Dermis microvascular lymphatic vessel endothelial cell (primary cell): Measurements from ENCODE around the gene CNOT2. TPM values are rescaled to one million over a fixed set of nuclear protein-coding genes. Genes with fewer than 3 reads are reported as not detected.

Experiments
- DNase-seq, 2 donors: peaks; one replicate each; pipeline versions ENCODE4 v3.0.0 to v3.0.0-alpha.2; 2010; ENCODE audit warnings: low read depth in 2 of 2
- total RNA-seq: library from RNA; depleted of rRNA; stranded (reverse); fragments of >200 nt; gene quantifications from 2 replicates; pipeline ENCODE4 v1.2.1, GENCODE V29; 2014

Gene CNOT2, protein sequence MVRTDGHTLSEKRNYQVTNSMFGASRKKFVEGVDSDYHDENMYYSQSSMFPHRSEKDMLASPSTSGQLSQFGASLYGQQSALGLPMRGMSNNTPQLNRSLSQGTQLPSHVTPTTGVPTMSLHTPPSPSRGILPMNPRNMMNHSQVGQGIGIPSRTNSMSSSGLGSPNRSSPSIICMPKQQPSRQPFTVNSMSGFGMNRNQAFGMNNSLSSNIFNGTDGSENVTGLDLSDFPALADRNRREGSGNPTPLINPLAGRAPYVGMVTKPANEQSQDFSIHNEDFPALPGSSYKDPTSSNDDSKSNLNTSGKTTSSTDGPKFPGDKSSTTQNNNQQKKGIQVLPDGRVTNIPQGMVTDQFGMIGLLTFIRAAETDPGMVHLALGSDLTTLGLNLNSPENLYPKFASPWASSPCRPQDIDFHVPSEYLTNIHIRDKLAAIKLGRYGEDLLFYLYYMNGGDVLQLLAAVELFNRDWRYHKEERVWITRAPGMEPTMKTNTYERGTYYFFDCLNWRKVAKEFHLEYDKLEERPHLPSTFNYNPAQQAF
- total RNA-seq, result 81.9 and 112 TPM in 2 replicates

DNA sequence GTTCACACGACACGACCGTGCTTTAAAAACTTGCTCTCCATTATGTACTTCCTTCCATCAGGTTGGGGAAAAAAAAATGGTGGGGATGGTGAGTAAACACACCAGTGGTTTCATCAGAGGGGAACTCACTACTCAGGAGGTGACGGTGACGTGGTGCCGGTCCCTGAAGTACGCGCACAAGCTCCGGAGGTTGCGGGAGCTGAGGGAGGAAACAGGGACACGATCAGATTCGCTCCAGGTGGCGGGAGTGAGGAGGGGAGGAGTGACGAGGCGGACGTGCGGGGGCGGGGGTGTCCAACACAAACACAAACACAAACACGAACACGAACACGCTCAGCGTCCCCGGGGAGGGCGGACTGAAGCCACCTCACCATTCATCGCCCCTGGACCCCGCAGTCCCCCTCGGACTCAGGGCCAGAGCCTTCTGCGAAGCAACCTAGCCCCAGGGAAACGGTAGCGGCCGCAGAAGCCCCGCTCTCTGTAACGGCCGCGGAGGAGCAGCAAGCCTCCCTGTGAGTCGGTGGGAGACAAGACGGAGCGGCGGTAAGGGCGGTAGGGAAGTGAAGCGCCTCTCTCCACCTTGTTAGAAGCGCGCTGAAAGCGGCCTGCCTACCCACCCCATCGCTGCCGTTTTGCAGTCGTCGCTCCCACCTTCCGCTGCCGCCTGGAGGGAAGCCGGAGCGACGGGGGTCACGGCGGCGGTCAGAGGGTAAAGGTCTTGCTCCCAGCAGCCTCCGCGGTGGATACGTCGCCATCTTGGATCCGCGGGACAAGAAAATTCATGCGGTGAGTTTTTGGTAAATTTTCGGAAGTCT is at the start of gene CNOT2:
Gene CNOT2 (plus strand): TSS at position 739 of the 815 bp plus-strand sequence. CDS start 34,794 bp downstream, outside the sequence.
- peak; percentile 91 to 96 for DNase-seq

DNA sequence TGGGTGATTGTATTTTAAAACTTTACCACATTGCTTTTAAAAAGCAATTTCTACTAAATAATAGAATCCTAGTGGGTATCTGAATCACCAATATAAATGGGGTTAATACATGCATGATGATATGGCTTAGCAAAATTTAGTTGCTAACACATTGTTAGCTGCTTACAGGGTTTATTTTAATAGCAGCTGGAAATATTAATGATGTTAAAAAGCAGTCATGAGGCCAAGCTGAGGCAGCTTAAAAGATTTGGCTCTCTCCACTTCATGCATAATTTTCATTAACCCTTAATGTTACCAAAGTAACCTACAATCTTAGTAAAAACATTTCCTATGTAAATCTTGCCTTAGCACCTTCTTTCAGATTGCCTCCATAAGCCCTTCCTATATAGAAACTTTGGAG is 49.2 kb upstream of the CNOT2 start:
- no peak for DNase-seq

DNA sequence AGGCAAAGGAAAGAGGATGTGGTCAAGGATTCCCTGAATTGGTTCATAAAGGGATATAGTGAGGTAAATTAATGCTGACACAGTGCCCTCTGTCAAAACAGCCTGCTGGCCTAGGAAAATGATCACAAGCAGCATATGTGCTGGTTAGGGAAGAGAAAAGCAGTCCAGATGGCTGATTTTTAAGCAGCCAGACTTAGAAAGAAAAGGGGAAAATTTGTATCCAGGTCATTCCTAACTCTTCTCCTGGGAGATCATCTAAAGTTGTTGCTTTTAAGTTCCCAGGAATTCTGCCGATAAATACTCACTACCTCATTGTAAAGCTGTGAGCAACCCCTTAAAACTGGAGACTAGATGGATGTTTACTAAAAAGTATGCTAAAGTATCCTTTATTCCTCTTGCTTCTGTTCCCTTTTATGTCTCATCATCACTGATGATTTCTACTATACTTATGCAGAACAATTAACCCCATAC is 46.4 kb upstream of the CNOT2 start:
- no peak for DNase-seq

DNA sequence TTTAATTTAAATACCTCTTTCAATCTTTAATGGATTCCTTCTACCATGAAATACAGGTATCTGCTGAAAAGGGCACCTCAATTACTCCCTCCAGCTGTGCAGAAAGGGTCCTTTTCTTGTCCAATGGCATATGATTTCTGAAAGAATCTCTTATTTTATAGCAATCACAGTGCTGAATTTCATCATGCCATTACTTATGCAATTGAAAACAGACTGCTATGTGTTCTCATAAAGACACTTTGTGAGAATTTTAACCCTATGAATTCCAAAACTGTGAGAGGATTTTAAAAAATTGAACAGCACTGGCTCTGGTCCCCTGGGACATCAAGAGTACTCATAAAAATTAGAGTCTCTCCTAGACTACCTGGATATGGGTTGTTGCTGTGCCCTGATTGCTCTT is 45.9 kb upstream of the CNOT2 start:
- DNase-seq, result no peak

DNA sequence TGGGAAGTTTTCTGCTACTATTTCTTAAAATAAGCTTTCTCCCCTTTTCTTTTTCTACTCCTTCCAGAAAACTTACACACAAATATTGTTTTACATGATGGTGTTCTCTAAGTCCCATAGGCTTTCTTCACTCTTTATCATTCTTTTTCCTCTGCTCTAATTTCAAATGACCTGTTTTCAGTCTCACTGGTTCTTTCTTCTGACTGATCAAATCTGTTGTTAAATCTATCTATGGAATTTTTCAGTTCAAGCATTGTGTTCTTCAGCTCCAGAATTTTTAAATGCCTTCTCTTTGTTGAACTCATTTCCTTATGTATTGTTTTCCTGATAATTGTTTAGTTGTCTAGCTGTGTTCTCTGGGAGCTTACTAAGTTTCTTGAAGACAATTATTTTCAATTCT is 29.5 kb upstream of the CNOT2 start:
- no peak for DNase-seq

DNA sequence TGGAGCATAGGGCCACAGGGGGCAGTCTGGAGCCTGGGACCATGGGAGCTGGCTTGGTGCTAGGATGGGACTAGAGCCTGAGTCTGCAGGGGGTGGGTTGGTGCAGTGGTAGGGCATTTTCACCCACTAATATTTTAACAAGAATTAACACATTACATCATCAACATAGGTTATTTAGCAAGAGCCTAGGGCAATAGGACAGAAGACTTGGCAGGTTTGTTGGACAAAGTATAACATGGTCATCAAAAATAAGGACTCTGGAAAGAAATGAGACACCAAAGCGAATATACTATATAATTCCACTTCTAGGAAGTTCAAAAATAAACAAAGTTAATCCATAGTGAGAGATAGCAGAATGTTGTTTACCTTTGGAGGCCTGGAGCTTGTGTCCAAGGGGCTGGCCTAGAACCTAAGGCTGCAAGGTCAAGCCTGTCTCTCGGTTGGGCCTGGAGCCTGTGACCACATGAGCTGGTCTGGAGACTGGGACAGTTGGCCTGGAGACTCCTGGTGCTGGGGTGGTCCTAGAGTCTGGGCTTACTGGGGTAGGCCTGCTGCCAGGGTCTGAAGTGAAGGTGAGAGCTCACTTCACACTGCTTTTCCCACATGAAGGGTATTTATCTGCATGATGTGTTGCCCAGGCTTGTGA is 28.1 kb upstream of the CNOT2 start:
- no peak for DNase-seq

DNA sequence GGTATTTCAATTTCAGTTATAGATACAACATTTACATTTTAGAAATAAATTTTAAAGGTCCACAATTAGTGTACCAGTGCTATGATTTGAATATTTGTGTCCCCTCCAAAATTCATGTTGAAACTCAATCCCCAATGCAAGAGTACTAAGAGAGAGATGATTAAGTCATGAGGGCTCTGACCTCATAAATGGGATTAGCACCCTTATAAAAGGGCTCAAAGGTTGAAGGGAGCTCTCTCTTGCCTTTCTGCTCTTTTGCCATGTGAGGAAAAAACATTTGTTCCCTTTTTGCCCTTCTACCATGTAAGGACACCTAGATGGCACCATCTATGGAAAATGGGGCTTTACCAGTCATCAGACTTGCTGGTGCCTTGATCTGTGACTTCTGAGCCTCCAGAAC is 25.8 kb upstream of the CNOT2 start:
- DNase-seq, result no peak

DNA sequence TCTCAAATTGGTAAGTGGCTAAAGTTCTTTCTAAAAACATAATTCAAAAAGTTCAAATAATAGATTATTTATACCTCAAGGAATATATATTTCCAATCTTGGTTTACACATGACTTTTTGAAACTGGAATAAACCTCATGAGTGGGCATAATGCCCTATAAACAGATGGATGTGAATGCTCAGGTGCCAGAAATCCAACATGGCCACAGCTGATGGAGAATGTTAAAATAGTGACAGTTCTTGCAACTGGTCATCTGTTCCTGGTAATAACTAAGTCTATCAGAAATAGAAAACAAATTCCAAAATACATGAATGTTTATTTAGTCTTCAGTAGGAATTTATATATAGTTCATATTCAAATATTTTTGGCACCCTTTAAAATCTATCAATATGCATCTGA is 21.6 kb upstream of the CNOT2 start:
- DNase-seq, result no peak

DNA sequence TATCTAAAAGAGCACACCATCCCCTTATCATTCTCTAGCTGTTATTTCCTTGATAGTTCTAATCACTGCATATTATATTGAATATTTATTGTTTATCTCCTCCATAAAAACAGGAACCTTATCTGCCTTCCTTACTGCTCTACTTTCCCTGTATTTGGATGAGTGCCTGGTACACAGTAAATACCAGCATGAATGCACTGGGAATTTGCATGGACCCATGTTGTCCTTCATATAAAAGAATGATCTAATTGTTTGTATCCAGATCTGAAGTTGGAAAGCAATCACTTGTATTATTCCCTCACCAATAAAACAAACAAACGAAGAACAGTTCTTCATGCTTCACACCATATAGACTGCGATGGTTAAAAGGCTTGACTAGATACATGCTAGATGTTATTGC is 15.3 kb upstream of the CNOT2 start:
- no peak for DNase-seq

DNA sequence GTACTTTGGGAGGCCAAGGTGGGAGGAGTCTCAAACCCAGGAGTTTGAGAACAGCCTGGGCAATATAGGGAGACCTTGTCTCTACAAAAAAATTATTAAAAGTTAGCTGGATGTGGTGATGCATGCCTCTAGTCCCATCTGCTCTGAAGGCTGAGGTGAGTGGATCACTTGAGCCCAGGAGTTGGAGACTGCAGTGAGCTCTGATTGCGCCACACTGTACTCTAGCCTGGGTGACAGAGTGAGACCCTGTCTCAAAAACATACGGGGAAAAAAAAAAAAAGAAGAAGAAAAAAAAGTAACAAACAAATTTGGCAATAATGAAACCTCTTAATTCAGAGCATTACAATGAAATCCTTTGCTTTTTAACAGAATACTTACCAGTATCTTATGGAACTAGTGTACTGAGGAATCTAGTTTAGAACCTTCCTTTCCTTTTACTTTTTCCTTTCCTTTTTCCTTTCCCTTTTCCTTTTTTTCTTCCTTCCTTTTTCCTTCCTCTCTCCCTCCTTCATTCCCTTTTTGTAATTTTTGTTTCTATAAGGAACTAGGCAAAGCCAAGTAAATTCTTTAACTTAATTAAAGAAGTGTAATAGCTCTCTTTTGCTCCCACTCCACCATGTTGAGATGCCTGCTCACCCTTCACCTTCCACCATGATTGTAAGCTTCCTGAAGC is 12.2 kb upstream of the CNOT2 start:
- no peak for DNase-seq

DNA sequence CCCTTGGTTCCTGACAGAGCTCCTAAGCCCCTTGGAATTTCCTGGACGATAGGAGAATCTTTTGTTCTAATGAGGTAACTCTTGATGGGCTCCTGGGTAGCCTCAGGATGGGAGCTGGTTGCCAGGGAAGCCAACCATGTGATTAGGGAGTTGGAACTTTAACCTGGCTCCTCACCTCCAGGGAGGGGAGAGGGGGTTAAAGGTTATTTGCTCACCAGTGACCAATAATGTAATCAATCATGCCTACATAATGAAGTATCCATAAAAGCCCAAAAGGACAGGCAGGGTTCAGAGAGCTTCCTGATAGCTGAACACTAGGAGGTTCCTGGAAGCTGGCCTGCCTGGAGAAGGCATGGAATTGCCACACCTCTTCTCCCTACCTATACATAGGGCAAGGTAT is 6.2 kb upstream of the CNOT2 start:
- no peak for DNase-seq

DNA sequence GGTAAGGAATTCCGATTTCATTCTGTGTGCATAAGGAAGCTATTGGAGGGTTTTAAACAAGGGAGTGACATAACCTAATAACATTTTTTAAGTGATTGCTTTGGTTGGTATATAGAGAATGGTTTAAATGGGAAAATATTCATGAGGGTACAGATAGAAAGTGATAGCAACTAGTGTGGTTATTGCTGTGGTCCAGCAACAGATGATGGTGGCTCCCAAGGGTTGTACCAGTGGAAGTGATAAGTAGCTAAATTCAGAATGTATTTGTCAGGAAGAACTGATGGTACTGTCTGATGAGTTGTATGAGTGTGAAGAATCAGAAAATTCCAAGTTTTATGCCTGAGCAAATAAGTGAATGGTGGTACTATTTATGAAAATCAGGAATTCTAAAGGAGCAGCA is 2.6 kb upstream of the CNOT2 start:
- DNase-seq, result no peak

DNA sequence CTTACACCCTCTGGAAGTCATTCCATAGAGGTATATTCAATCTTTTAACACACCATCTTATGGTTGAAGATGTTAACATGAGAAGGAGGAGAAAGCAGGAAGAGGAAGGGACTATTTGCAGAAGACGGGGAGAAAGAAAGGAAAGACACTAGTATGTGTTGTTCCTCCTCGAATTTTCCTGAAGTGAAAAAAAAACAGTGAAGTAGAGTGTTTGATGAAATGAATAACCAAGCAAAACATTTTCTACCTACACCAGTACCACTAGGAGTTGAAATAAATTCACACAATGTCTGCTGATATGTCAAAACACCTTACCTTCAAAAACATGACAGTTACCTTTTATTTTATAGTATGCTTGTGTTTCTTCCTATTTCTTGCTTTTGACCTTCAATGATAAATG is 1.4 kb upstream of the CNOT2 start:
- DNase-seq, result no peak

DNA sequence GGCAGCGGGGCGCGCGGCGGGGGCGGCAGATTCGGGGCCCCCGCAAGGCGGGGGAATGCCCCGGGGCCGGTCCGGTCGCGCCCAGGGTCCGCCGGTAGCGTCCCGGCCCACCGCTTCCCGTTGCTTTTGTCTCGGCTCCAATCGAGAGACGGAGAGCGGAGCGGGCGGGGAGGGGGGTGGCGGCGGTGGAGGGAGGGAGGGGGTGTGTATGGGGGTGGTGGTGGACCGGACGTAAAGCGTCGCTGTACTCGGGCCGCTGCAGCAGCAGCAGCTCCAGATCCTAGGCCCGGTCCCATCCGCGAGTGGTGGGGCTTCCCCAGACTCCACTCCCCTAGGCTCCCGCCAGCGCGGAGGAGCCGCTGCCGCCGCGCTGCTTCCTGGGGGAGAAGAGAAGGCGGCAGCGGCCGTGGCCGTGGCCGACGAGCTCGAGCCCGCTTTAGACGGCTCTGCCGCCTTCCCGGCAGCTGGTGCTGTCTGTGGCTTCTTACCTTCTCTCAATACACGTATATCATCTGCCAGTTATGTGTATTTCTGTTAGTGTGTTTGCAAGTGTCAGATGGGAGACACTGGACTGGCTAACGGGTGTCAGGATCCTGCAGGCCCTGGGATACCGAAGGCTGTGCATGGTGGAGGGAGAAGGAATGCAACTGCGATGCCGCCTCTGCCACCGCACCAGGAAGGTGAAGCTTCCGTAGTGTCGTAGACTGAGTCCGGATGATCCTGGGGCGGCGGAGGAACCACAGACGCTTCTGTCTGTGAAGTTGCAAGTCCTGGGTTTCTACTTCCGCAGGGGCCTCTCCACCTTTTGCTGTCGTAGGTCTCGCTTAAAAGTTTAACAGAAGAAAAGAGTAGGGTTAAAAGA is 508 bp downstream of the CNOT2 start:
- peak; percentile 38 to 79 for DNase-seq

DNA sequence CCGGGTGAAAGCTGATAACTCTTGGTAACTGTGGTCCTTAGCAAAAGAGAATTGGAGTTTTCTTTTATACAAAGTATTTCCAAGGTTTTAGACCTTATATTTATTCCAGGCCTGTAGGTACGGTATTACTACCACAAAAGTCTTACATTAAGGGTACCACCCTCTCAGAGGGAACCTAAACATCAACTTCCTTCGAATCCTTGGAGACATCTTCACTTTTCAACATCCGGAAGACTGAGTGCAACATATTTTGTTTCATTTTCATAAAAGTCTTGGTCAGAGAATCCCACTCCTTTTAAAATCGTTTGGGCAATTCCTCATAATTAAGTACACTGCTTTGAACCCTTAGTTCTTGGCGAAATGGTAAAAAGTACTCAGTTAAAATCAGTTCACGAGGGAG is 1.2 kb downstream of the CNOT2 start:
- no peak for DNase-seq

DNA sequence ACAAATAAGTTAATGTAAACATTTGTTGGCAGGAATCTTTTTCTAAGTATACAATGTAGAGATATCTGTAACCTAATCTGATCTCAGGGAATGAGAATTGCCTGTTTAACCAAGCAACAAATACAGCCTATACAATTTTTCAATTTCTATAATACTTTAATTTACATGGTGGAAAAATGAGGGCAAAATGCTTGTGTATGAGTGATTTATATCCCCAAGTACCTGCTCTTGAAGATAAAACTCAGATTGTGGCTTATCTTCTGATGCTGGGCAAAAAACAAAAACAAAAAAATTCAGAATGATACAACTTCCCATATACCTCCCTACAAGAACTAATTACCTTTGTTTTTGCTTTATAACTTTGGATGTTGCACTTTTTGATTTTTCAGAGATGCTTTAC is 2.2 kb downstream of the CNOT2 start:
- no peak for DNase-seq

DNA sequence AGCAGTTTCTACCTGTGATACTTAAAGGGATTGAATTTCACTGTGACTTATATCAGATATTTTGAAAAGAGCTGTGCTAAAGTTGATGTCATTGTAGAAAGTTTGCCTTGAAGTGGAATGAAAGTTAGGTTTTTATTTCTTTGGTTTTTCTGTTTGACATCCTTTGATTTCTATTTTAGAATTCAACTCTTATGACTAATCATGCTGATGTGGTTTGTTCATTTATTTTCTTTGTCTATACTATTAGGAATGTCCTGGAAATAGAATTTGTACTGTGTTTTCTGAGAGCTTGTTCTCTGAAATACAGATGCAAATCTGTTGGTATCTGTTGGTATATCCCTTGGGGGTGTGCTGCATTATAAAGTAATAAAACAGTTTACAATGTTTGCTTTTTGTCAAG is 3.3 kb downstream of the CNOT2 start:
- DNase-seq, result no peak

DNA sequence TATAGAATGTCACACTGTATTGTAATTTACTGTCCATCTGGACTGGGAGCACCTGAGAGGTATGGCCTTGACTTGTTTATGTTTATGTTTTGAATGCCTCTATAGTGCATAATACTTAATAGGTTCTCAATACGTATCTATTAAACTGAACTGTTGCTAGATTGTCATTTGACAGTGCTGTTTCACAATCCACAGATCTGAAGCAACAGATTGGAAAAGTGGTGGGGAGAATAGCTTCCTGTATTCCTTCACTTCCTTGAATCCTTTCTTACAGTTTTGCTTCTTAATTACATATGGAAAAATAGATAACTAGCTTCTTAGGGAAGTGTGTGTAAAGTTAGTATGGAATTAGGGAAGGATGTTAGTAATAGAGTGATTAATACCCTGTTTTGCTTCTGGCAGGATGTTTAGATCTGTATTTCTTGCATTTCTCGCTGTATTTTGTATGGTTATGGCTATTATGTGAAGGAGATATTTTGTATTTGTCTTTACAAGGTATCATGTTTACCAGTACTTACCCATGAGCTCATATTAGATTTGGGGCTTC is 4.5 kb downstream of the CNOT2 start:
- DNase-seq, result peak in 1 of 2 donors; percentile 24

DNA sequence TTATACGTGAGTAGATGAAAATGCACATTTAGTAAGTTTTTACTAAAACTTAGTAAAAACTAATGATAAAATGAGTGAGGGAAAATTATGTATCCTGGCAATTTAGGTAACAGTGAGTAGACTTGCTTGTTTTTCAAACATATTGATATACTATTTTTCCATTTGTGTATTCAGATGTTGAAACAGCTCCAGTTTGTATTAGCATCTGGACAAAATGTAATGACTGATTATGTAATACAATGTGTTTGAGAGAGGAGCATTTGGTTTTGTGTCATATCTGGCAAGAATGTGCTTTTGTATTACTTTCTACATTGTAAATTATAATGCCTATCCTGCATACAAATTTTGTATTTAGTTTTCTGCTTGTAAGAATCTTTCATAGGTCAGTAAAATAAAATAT is 5.6 kb downstream of the CNOT2 start:
- no peak for DNase-seq

DNA sequence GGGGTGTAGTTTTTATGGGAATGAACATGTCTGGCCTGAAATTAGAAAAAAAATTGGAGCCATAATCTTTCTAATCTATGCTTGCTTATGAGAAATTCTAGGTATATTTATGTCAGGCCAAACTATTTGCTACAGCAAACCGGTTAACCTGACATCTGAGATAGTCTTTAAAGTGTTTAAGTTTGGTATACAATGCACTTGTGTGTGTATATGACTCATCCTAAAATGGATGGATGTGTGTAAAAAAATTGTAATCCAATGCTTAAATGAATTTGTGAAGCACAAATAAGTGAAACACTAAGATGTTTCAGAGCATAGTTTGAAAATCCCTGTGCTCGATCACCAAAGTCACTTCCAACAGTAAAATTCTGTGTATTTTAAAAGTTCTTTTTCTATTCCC is 6.7 kb downstream of the CNOT2 start:
- DNase-seq, result no peak
